IMR-90 (cell line): ENCODE data around the gene NAA10. TPM values are rescaled to one million over a fixed set of nuclear protein-coding genes. Genes with fewer than 3 reads are reported as not detected.

Experiments
- ATAC-seq: fragments of 200-7000 bp; cut with Tn5 transposase; 2 replicates; pipeline ENCODE4 v1.9.1; 2020; ENCODE audit warnings: low read depth, mild to moderate bottlenecking, moderate library complexity
- BruUV-seq: library from RNA; stranded (reverse); fragments of 400-500 nt; replicated peaks from 2 replicates; lab custom pipeline; 2021; lab: Mats Ljungman, UMichigan
- CTCF ChIA-PET: fragments of 300-600 bp; formaldehyde crosslinking; extraction: SDS; loops from one replicate; lab custom pipeline; 2021; ENCODE audit warnings: antibody characterized with exemption; lab: Yijun Ruan, JAX
- POLR2A ChIA-PET: fragments of 300-600 bp; sonication (Branson Sonifier 250); formaldehyde crosslinking; loops from one replicate; lab custom pipeline; 2022; ENCODE audit warnings: antibody characterized with exemption; ENCODE audit not compliant: unreplicated experiment; lab: Charles Lee
- DNase-seq: peaks from one replicate; pipeline ENCODE4 v3.0.0; 2013
- H2AFZ ChIP-seq: replicated peaks from 2 replicates; pipeline ENCODE3; 2013; ENCODE audit warnings: low read length, mild to moderate bottlenecking; ENCODE audit not compliant: poor library complexity
- H2AK5ac ChIP-seq: 2 replicates; pipeline ENCODE4 v1.6.1; 2013; ENCODE audit warnings: low read depth, low read length, inconsistent platforms
- H2AK9ac ChIP-seq: replicated peaks from 2 replicates; pipeline ENCODE3; 2013; ENCODE audit warnings: mild to moderate bottlenecking, low read depth, low read length, moderate library complexity; ENCODE audit not compliant: poor library complexity
- H2BK120ac ChIP-seq: 2 replicates; pipeline ENCODE4 v1.6.1; 2013; ENCODE audit warnings: low read depth, low read length, inconsistent platforms
- H2BK15ac ChIP-seq: 3 replicates; pipeline ENCODE4 v1.6.1; 2013; ENCODE audit warnings: low read depth, low read length, inconsistent platforms
- H2BK20ac ChIP-seq: 2 replicates; pipeline ENCODE4 v1.6.1; 2013; ENCODE audit warnings: low read depth, mild to moderate bottlenecking, inconsistent platforms, low read length, moderate library complexity
- H2BK5ac ChIP-seq: 2 replicates; pipeline ENCODE4 v1.6.1; 2013; ENCODE audit warnings: mild to moderate bottlenecking, low read depth, low read length, inconsistent platforms; ENCODE audit not compliant: poor library complexity, severe bottlenecking
- H3K14ac ChIP-seq: replicated peaks from 2 replicates; pipeline ENCODE4 v1.6.1; 2013; ENCODE audit warnings: low read depth, low read length, inconsistent platforms
- H3K18ac ChIP-seq: 2 replicates; pipeline ENCODE4 v1.6.1; 2013; ENCODE audit warnings: low read depth, low read length, control low read depth
- H3K23ac ChIP-seq: 2 replicates; pipeline ENCODE4 v1.6.1; 2013; ENCODE audit warnings: low read depth, low read length, inconsistent platforms
- H3K27ac ChIP-seq: 2 replicates; pipeline ENCODE4 v1.5.1; 2013; ENCODE audit warnings: mild to moderate bottlenecking, control low read depth, low read length; ENCODE audit not compliant: insufficient read depth
- H3K27me3 ChIP-seq: 2 replicates; pipeline ENCODE4 v1.6.1; 2013; ENCODE audit warnings: low read length; ENCODE audit not compliant: control insufficient read depth, insufficient read depth
- H3K36me3 ChIP-seq: 2 replicates; pipeline ENCODE4 v1.6.1; 2013; ENCODE audit warnings: low read length, mixed read lengths; ENCODE audit not compliant: control insufficient read depth, insufficient read depth
- H3K4ac ChIP-seq: 2 replicates; pipeline ENCODE4 v1.6.1; 2013; ENCODE audit warnings: low read depth, low read length, inconsistent platforms
- H3K4me1 ChIP-seq: 2 replicates; pipeline ENCODE4 v1.6.1; 2013; ENCODE audit warnings: low read length, mixed read lengths; ENCODE audit not compliant: control insufficient read depth, insufficient read depth
- H3K4me2 ChIP-seq: 2 replicates; pipeline ENCODE4 v1.6.1; 2013; ENCODE audit warnings: low read depth, mild to moderate bottlenecking, control low read depth, low read length, moderate library complexity
- H3K4me3 ChIP-seq: 2 replicates; pipeline ENCODE4 v1.5.1; 2013; ENCODE audit warnings: low read depth, mild to moderate bottlenecking, control low read depth, low read length, moderate library complexity; ENCODE audit not compliant: insufficient read depth
- H3K56ac ChIP-seq: 2 replicates; pipeline ENCODE4 v1.6.1; 2013; ENCODE audit warnings: low read length, inconsistent platforms; ENCODE audit not compliant: insufficient read depth; ENCODE audit errors: extremely low read depth
- H3K79me1 ChIP-seq, 2 experiments: 2 replicates each; pipeline ENCODE4 v1.6.1; 2013; ENCODE audit warnings: low read length in 2 of 2, inconsistent platforms in 1 of 2, low read depth in 1 of 2
- H3K9ac ChIP-seq: 2 replicates; pipeline ENCODE4 v1.6.1; 2013; ENCODE audit warnings: low read depth, low read length, control low read depth
- H3K9me1 ChIP-seq: 2 replicates; pipeline ENCODE4 v1.6.1; 2013; ENCODE audit warnings: low read length, inconsistent platforms; ENCODE audit not compliant: insufficient read depth
- H3K9me3 ChIP-seq: 2 replicates; pipeline ENCODE4 v1.6.1; 2013; ENCODE audit warnings: low read length; ENCODE audit not compliant: control insufficient read depth, insufficient read depth
- H4K20me1 ChIP-seq: 2 replicates; pipeline ENCODE4 v1.6.1; 2013; ENCODE audit warnings: low read length, inconsistent platforms; ENCODE audit not compliant: insufficient read depth
- H4K5ac ChIP-seq: 2 replicates; pipeline ENCODE4 v1.6.1; 2013; ENCODE audit warnings: mild to moderate bottlenecking, low read depth, low read length, control low read depth
- H4K8ac ChIP-seq, 2 experiments: 2 replicates each; pipeline ENCODE4 v1.6.1; 2013; ENCODE audit warnings: low read depth in 2 of 2, low read length in 2 of 2, control low read depth in 1 of 2, inconsistent platforms in 1 of 2
- H4K91ac ChIP-seq: 2 replicates; pipeline ENCODE4 v1.6.1; 2013; ENCODE audit warnings: low read depth, low read length, inconsistent platforms; ENCODE audit not compliant: insufficient read depth
- BHLHE40 ChIP-seq: fragments of 150-350 bp; IDR thresholded peaks from 2 replicates; pipeline ENCODE4 v1.6.1; 2016; ENCODE audit warnings: mild to moderate bottlenecking, low read depth, low read length
- CHD1 ChIP-seq: IDR thresholded peaks from 2 replicates; pipeline ENCODE4 v1.6.1; 2012; ENCODE audit warnings: low read depth, low read length, improper control_type of control experiment
- ELK1 ChIP-seq: fragments of 150-350 bp; IDR thresholded peaks from 2 replicates; pipeline ENCODE4 v1.6.1; 2016; ENCODE audit warnings: low read depth, mild to moderate bottlenecking, low read length, moderate library complexity, borderline replicate concordance
- MXI1 ChIP-seq: IDR thresholded peaks from 2 replicates; pipeline ENCODE4 v1.6.1; 2012; ENCODE audit warnings: low read depth, mild to moderate bottlenecking, low read length, moderate library complexity, borderline replicate concordance
- POLR2A ChIP-seq: IDR thresholded peaks from 2 replicates; pipeline ENCODE4 v1.6.1; 2012; ENCODE audit warnings: mild to moderate bottlenecking, low read depth, low read length
- RAD21 ChIP-seq: IDR thresholded peaks from 2 replicates; pipeline ENCODE4 v1.6.1; 2012; ENCODE audit warnings: low read length, improper control_type of control experiment
- RCOR1 ChIP-seq: IDR thresholded peaks from 2 replicates; pipeline ENCODE4 v1.6.1; 2012; ENCODE audit warnings: mild to moderate bottlenecking, low read length, improper control_type of control experiment; ENCODE audit not compliant: insufficient replicate concordance
- SMC3 ChIP-seq: fragments of 150-350 bp; IDR thresholded peaks from 2 replicates; pipeline ENCODE4 v1.6.1; 2016; ENCODE audit warnings: low read depth, mild to moderate bottlenecking, antibody characterized with exemption, low read length, moderate library complexity
- USF2 ChIP-seq: fragments of 150-350 bp; IDR thresholded peaks from 2 replicates; pipeline ENCODE4 v1.6.1; 2017; ENCODE audit warnings: mild to moderate bottlenecking, antibody characterized with exemption, low read length, low read depth
- WGBS, 2 experiments: methylation state at CpG; one replicate each; pipeline versions ENCODE4 v1.1.5 to v1.1.7; 2013; ENCODE audit warnings: missing lambda C conversion rate in 2 of 2; ENCODE audit not compliant: insufficient read length in 1 of 2; ENCODE audit errors: extremely low coverage in 2 of 2; 5-methylcytosine and 5-hydroxymethylcytosine counted together
- dilution Hi-C: fragments of 300-500 bp; cut with HindIII; formaldehyde crosslinking; loops from one replicate; pipeline ENCODE4 v1.14.3; 2018; ENCODE audit warnings: low sequenced_read_pairs; ENCODE audit not compliant: unreplicated experiment
- in situ Hi-C: fragments of 300-500 bp; cut with MboI; formaldehyde crosslinking; loops from 3 replicates; pipeline ENCODE4 v1.14.3; 2019; ENCODE audit warnings: low sequenced_read_pairs, inconsistent platforms, mixed read lengths
- intact Hi-C: fragments of 100-400 bp; cut with micrococcal nuclease; formaldehyde crosslinking; loops from 2 replicates; pipeline ENCODE4 v1.10.0; 2022
- polyA plus RNA-seq, 3 experiments: library from polyadenylated mRNA; depleted of rRNA; stranded (reverse); fragments of >200 nt; gene quantifications; 2 replicates each; pipeline ENCODE4 v1.2.3, GENCODE V29; 2012; ENCODE audit warnings: low replicate concordance in 1 of 3
- total RNA-seq: library from RNA; depleted of rRNA; stranded (reverse); fragments of >200 nt; gene quantifications from 2 replicates; pipeline ENCODE4 v1.2.3, GENCODE V29; 2012

NAA10 gene
- total and polyA plus RNA-seq, 2 of the 4 experiments (the other 2 are of a cell fraction), result 98.6 to 172 TPM

- DNase-seq (no peak), ATAC-seq (no peak)
- Histone ChIP-seq H4K20me1 (no peaks in the 10 kb centered on the region), H3K18ac (no peak overlapping the region), H2BK5ac (no peak overlapping the region), H2BK15ac (no peak overlapping the region; the same call in 2 of the 3 replicates), H3K27me3 (no peaks in the 10 kb centered on the region), H3K9me1 (no peaks in the 10 kb centered on the region), H3K9ac (no peak overlapping the region), H2BK120ac (no peak overlapping the region), H2AK5ac (peak overlapping the region; percentile 83; the same call in 1 of the 2 replicates), H3K23ac (no peak overlapping the region), H4K5ac (no peak overlapping the region), H4K91ac (peak overlapping the region; percentile 31; the same call in 1 of the 2 replicates), H3K79me1 (peaks cover 0 to 6% of the 10 kb centered on the region in 2 experiments; a peak in 1 of 4 replicates), H4K8ac (peak overlapping the region; percentile 64 to 69; a peak in 3 of 4 replicates), H2AFZ (no peak overlapping the region), H3K4me2 (no peak overlapping the region), H3K36me3 (peaks cover 66% of the 10 kb centered on the region), H3K14ac (no peak overlapping the region), H3K4ac (peak overlapping the region; percentile 72), H3K56ac (no peak overlapping the region), H2BK20ac (no peak overlapping the region; the same call in 1 of the 2 replicates), H2AK9ac (peak overlapping the region; percentile 55), H3K27ac (no peak overlapping the region), H3K4me3 (no peak overlapping the region), H3K4me1 (peaks cover 4% of the 10 kb centered on the region), H3K9me3 (no peaks in the 10 kb centered on the region)
- 93% methylated on average over 18 of the region's 32 CpGs; no CpG with 5 or more reads in 1 of the 2 experiments for WGBS, 2 experiments
- in situ Hi-C loops (no loop called here), dilution Hi-C loops (no loop called here), intact Hi-C loops (loop anchor here (1.0 kb wide), 1 partner anchor 188 kb away; the partner anchor contains the start of gene PLXNB3)
- ChIA-PET POLR2A (no interaction called here), CTCF (no interaction called here)
- TF ChIP-seq ELK1 (no peak), SMC3 (no peak), USF2 (no peak), MXI1 (no peak), RCOR1 (no peak), RAD21 (no peak), BHLHE40 (no peak), POLR2A (no peak), CHD1 (no peak)
- no TSS peak for BruUV-seq
Measured at GRCh38 chrX:153952373-153953026, 17.7 kb upstream of the NAA10 start.
